ENCODE measurements around the gene TJAP1. TPM values are rescaled to one million over a fixed set of nuclear protein-coding genes. Genes with fewer than 3 reads are reported as not detected.

Gene TJAP1
- total RNA-seq, 1 donor from 2014 or later, result 12.9 TPM

DNA sequence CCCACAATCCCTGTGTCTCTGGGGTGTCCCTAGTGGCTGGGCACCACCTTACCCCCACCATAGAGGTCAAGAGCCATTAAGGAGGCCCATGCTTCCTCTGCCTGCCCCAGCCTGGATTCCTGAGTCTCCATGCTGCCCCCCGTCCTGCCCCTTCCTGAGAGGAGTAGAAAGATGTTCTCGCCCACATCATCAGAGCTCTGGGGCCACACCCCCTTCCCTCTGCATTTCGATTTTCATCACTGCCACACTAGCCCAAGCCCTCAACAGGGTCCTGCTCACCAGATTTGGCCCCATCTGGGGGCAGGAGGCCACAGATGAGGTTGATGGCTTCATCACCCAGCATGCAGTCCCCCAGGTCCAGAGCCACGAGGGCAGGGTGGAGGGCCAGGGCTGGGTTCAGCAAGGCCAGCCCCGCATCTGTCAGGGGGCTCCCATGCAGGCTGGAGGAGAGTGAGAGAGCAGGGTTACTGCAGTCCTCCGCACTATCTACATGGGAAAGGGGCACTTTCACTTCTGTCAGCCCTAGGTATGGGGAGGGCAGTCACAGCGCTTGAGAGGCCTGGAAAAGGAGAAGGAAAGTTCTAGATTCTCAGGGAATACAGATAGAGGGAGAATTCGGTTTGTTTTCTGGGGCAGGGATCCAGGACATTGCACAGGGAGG lies 31.2 kb downstream of the TJAP1 start:
- Mint-ChIP-seq H3K27ac (no peak overlapping the region), H3K4me3 (peak overlapping the region; percentile 92), H3K4me1 (peaks cover 14% of the 10 kb centered on the region), H3K9me3 (no peaks in the 10 kb centered on the region), H3K36me3 (peaks cover 21% of the 10 kb centered on the region), H3K27me3 (ENCODE audit: insufficient read depth, low read depth) (peaks cover 8% of the 10 kb centered on the region)
- DNase-seq (ENCODE audit: low spot score), result no peak
- no peak overlapping the region for H3K4me2 ChIP-seq
- H3K79me2 ChIP-seq (ENCODE audit: low read depth), result no peaks in the 10 kb centered on the region
- H4K20me1 ChIP-seq (ENCODE audit: low read depth), result peaks cover 30% of the 10 kb centered on the region
- no peak overlapping the region for H3K27ac ChIP-seq
- H3F3A ChIP-seq (ENCODE audit: low read depth), result peaks cover 29% of the 10 kb centered on the region
- H3K9me3 ChIP-seq (ENCODE audit: low read depth), result no peaks in the 10 kb centered on the region
- H3K36me3 ChIP-seq, result no peaks in the 10 kb centered on the region
- TF ChIP-seq, protein P1, sequence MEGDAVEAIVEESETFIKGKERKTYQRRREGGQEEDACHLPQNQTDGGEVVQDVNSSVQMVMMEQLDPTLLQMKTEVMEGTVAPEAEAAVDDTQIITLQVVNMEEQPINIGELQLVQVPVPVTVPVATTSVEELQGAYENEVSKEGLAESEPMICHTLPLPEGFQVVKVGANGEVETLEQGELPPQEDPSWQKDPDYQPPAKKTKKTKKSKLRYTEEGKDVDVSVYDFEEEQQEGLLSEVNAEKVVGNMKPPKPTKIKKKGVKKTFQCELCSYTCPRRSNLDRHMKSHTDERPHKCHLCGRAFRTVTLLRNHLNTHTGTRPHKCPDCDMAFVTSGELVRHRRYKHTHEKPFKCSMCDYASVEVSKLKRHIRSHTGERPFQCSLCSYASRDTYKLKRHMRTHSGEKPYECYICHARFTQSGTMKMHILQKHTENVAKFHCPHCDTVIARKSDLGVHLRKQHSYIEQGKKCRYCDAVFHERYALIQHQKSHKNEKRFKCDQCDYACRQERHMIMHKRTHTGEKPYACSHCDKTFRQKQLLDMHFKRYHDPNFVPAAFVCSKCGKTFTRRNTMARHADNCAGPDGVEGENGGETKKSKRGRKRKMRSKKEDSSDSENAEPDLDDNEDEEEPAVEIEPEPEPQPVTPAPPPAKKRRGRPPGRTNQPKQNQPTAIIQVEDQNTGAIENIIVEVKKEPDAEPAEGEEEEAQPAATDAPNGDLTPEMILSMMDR (IDR thresholded peaks at IDR 0.05), result no peak
- TF ChIP-seq EZH2phosphoT487 (IDR thresholded peaks at IDR 0.05) (no peak), EZH2 (IDR thresholded peaks at IDR 0.05) (no peak)
- H2AFZ ChIP-seq (replicated peaks), result no peak overlapping the region
- peaks cover 36% of the 10 kb centered on the region for H3K27me3 ChIP-seq
- no peak overlapping the region for H3K9ac ChIP-seq
- no peaks in the 10 kb centered on the region for H3K4me1 ChIP-seq
- no peak overlapping the region for H3K4me3 ChIP-seq

DNA sequence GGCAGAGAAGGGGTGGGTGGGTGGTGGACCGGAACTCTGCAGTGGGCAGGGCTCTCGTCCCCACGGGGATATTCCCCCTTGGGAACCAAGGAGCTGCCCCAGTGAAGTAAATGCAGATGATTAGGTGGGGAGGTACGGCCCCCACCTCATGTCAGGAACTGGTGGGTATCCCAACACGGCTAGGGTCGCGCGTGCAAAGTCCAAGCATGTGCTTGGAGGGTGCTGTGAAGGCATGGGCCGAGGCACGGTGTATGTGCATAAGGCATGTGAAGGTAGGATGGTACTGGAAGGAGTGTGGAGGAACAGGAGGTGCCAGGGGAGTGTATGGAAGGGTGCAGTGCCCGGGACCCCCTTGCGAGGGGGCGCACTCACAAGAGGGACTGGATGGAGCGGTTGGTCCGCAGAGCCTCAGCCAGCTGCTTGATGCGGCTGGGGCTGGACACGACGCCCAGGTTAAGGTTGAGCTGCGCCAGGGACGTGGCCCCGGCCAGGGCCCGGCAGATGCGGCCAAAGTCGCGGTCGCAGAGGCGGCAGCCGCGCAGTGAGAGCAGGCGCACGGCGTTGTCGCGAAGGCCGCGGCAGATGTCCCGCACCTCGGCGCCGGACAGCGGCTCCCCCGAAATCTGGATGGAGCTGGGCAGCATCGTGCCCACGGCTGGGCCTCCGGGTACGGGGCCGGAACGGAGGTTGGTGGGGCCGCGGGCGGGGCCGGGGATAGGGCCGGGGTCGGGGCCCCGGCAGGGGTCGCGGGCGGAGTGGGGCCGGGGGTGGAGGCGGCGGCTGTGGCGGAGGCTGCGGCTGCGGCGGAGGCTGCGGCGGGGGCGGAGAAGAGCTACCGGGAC lies 32.0 kb downstream of the TJAP1 start:
- Histone ChIP-seq H3K27me3 (peaks cover 36% of the 10 kb centered on the region), H3K9me3 (ENCODE audit: low read depth) (no peaks in the 10 kb centered on the region), H3K9ac (no peak overlapping the region), H4K20me1 (ENCODE audit: low read depth) (peaks cover 30% of the 10 kb centered on the region), H3K4me2 (peak overlapping the region; percentile 91), H3F3A (ENCODE audit: low read depth) (peaks cover 29% of the 10 kb centered on the region), H3K4me1 (no peaks in the 10 kb centered on the region), H3K36me3 (peaks cover 4% of the 10 kb centered on the region), H3K4me3 (peak overlapping the region; percentile 74), H3K79me2 (ENCODE audit: low read depth) (peaks cover 3% of the 10 kb centered on the region), H2AFZ (replicated peaks) (peak overlapping the region; percentile 73), H3K27ac (no peak overlapping the region)
- peak; percentile 55 for DNase-seq (ENCODE audit: low spot score)
- Mint-ChIP-seq H3K4me3 (peak overlapping the region; percentile 92), H3K36me3 (peaks cover 19% of the 10 kb centered on the region), H3K9me3 (no peaks in the 10 kb centered on the region), H3K27ac (no peak overlapping the region), H3K27me3 (ENCODE audit: insufficient read depth, low read depth) (peaks cover 8% of the 10 kb centered on the region), H3K4me1 (peaks cover 14% of the 10 kb centered on the region)
- peak; percentile 96 for TF ChIP-seq EZH2 (IDR thresholded peaks at IDR 0.05)
- TF ChIP-seq, protein P1 (IDR thresholded peaks at IDR 0.05), result peak; percentile 20
- TF ChIP-seq EZH2phosphoT487 (IDR thresholded peaks at IDR 0.05), result peak; percentile 92

DNA sequence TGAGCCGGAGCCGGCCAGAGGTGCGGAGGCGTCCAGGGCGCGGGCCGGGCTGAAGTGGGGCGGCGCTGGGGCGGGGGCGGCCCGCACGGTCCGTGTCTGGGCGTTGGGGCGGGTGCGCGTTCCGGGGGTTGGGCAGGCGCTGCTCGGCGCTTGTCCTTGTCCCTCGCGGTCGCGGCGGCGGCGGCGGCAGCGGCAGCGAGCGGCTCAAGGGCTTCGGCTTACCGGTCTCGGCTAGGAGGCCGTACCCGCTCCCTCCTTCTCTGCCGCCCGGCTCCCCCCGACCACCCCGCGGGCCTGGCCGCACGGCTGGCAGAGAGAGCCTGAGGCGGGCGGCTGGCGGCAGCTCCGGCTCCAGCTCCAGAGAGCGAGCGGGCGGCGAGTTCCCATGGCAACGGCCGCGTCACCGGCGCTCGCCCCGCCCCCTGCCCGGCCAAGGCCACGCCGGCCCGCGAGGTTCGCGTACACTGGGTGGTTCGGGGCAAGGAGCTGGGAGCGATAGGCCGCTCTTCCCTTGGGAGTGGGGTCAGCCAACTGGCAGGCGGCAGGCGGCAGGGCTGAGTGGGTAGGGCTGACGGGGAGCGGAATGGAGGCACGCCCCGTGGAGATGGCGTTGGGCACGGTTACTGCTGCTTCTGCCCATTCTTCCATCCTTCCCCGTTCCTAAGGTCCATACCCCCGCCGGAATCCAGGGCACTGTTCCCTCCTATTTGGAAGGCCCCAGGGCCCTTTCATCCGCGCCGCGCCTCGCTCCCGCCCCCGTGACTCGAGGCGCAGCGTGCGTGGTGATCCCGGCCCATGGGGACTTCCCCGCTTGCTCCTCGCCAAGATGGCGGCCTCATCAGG lies 32.8 kb downstream of the TJAP1 start, which contains the start of gene LRRC73:
TSS of gene LRRC73 (minus strand) at position 363 of the 843 bp plus-strand sequence. CDS start 561 bp downstream, outside the sequence.
- Histone ChIP-seq H3K36me3 (peaks cover 8% of the 10 kb centered on the region), H3K4me3 (peak within 1 kb of the TSS; percentile 74), H3K4me2 (peak within 1 kb of the TSS; percentile 91), H3K79me2 (ENCODE audit: low read depth) (peaks cover 11% of the 10 kb centered on the region), H3F3A (ENCODE audit: low read depth) (peaks cover 29% of the 10 kb centered on the region), H4K20me1 (ENCODE audit: low read depth) (peaks cover 30% of the 10 kb centered on the region), H3K9ac (no peak within 1 kb of the TSS), H3K27me3 (peaks cover 36% of the 10 kb centered on the region), H3K9me3 (ENCODE audit: low read depth) (no peaks in the 10 kb centered on the region), H3K4me1 (no peaks in the 10 kb centered on the region), H2AFZ (replicated peaks) (peak within 1 kb of the TSS; percentile 73), H3K27ac (no peak within 1 kb of the TSS)
- H3K27ac Mint-ChIP-seq, result no peak within 1 kb of the TSS
- peaks cover 22% of the 10 kb centered on the region for H3K36me3 Mint-ChIP-seq
- peak within 1 kb of the TSS; percentile 92 for H3K4me3 Mint-ChIP-seq
- peak; percentile 94 for DNase-seq (ENCODE audit: low spot score)
- H3K27me3 Mint-ChIP-seq (ENCODE audit: insufficient read depth, low read depth), result peaks cover 10% of the 10 kb centered on the region
- no peaks in the 10 kb centered on the region for H3K9me3 Mint-ChIP-seq
- TF ChIP-seq EZH2phosphoT487 (IDR thresholded peaks at IDR 0.05) (peak; percentile 7), EZH2 (IDR thresholded peaks at IDR 0.05) (peak; percentile 11)
- TF ChIP-seq, protein P1 (IDR thresholded peaks at IDR 0.05), result no peak
- H3K4me1 Mint-ChIP-seq, result peaks cover 16% of the 10 kb centered on the region

All from neural progenitor cell (in vitro differentiated cells).